Measurements from ENCODE around the gene CFAP77. TPM values are rescaled to one million over a fixed set of nuclear protein-coding genes. Genes with fewer than 3 reads are reported as not detected.

CFAP77 gene
- total and polyA plus RNA-seq, 4 donors, result 4.9 to 12.8 (median 6.2) TPM

DNA sequence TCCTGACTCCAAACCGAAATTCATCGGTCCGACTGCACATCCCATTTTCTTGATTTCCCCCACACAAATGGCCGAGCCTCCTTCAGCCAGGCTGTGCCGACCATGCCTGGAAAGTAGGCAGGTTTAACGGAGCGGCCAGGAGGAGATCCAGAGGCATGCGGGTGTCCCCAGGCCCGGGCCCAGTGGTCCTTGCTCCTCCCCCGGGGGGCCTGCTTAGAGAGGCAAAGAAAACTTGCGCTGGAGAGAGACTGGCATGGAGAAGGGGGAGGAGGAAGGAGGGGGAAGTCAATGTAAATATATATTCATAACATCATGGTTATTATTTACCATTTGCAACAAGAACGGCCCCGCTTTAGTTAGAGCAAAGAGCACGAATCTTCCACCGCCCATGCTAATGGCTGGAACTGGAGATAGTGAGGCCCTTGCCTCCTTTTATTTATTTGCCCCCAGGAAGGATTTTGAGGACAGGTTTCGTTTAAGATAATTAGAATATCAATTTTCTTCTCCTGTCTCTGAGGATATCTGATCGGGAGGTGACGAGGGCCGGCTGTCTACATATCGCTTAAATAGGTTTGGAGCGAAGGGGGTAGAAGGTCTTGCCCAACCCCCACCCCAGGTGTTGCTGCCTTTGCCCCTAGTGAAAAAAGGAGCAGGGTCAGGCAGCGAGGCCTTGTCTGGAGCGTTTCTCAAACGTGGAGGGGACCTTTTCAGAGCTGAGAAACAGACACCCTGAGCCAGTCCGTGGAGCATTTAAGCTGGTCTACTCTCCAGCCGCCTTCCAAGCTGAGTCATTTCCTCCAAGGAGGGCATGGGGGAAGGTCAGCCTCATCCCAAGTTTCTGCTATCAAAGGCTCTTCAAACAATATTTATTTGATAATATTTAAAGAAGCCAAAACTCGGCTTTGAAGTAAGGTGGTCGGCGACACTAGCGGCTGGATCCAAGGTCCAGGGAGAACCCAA lies 174.9 kb downstream of the CFAP77 start:
- no peak overlapping the region for H3K4me3 ChIP-seq
- no peak overlapping the region for H3K9ac ChIP-seq (ENCODE audit: insufficient read depth in 1 of 2, low read length in 2 of 2)
- H3K27me3 ChIP-seq (ENCODE audit: control insufficient read depth in 3 of 3, insufficient read depth in 3 of 3, low read length in 2 of 3), result peaks cover 38 to 85% (median 74%) of the 10 kb centered on the region in 3 donors
- 9% methylated on average over 30 of the region's 30 CpGs for WGBS, 2 donors
- H3K36me3 ChIP-seq (ENCODE audit: control insufficient read depth in 4 of 4, insufficient read depth in 4 of 4, low read length in 4 of 4), result no peaks in the 10 kb centered on the region
- H3K4me1 ChIP-seq (ENCODE audit: control insufficient read depth in 5 of 5, insufficient read depth in 5 of 5, low read length in 5 of 5), result peaks cover 0 to 8% (median 0%) of the 10 kb centered on the region in 5 donors
- DNase-seq (no peak), ATAC-seq (ENCODE audit: insufficient read depth, low FRiP score) (no peak)
- TF ChIP-seq, protein P1, sequence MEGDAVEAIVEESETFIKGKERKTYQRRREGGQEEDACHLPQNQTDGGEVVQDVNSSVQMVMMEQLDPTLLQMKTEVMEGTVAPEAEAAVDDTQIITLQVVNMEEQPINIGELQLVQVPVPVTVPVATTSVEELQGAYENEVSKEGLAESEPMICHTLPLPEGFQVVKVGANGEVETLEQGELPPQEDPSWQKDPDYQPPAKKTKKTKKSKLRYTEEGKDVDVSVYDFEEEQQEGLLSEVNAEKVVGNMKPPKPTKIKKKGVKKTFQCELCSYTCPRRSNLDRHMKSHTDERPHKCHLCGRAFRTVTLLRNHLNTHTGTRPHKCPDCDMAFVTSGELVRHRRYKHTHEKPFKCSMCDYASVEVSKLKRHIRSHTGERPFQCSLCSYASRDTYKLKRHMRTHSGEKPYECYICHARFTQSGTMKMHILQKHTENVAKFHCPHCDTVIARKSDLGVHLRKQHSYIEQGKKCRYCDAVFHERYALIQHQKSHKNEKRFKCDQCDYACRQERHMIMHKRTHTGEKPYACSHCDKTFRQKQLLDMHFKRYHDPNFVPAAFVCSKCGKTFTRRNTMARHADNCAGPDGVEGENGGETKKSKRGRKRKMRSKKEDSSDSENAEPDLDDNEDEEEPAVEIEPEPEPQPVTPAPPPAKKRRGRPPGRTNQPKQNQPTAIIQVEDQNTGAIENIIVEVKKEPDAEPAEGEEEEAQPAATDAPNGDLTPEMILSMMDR (IDR thresholded peaks at IDR 0.05; ENCODE audit: control extremely low read depth, extremely low read depth), result no peak
- no peak overlapping the region for H3K27ac ChIP-seq (ENCODE audit: low read depth in 1 of 2, low read length in 1 of 2)
- peaks cover 0 to 2% (median 0%) of the 10 kb centered on the region in 4 donors for H3K9me3 ChIP-seq (ENCODE audit: control insufficient read depth in 4 of 4, insufficient read depth in 3 of 4, low read length in 3 of 4)

GRCh38 chr9:132585954-132586829 lies 176.2 kb downstream of the CFAP77 start:
- no peak for DNase-seq

GRCh38 chr9:132586830-132587591 lies 177.0 kb downstream of the CFAP77 start:
- H3K9ac ChIP-seq (ENCODE audit: insufficient read depth in 1 of 2, low read length in 2 of 2), result no peak overlapping the region
- H3K4me3 ChIP-seq, result no peak overlapping the region
- no peaks in the 10 kb centered on the region for H3K36me3 ChIP-seq (ENCODE audit: control insufficient read depth in 4 of 4, insufficient read depth in 4 of 4, low read length in 4 of 4)
- TF ChIP-seq, protein P1 (IDR thresholded peaks at IDR 0.05; ENCODE audit: control extremely low read depth, extremely low read depth), result no peak
- 2 to 3% methylated on average over 73 to 74 of the region's 74 CpGs for WGBS, 2 donors
- H3K4me1 ChIP-seq (ENCODE audit: control insufficient read depth in 5 of 5, insufficient read depth in 5 of 5, low read length in 5 of 5), result peaks cover 0 to 6% (median 0%) of the 10 kb centered on the region in 5 donors
- peaks cover 0 to 2% (median 0%) of the 10 kb centered on the region in 4 donors for H3K9me3 ChIP-seq (ENCODE audit: control insufficient read depth in 4 of 4, insufficient read depth in 3 of 4, low read length in 3 of 4)
- no peak for DNase-seq
- H3K27me3 ChIP-seq (ENCODE audit: control insufficient read depth in 3 of 3, insufficient read depth in 3 of 3, low read length in 2 of 3), result peaks cover 27 to 85% (median 78%) of the 10 kb centered on the region in 3 donors
- H3K27ac ChIP-seq (ENCODE audit: low read depth in 1 of 2, low read length in 1 of 2), result no peak overlapping the region
- ATAC-seq (ENCODE audit: insufficient read depth, low FRiP score), result no peak

More at GRCh38 chr9:132585954-132586829, 176.2 kb downstream of the CFAP77 start:
- H3K9ac ChIP-seq (ENCODE audit: insufficient read depth in 1 of 2, low read length in 2 of 2), result no peak overlapping the region
- H3K4me1 ChIP-seq (ENCODE audit: control insufficient read depth in 5 of 5, insufficient read depth in 5 of 5, low read length in 5 of 5), result peaks cover 0 to 8% (median 3%) of the 10 kb centered on the region in 5 donors
- no peaks in the 10 kb centered on the region for H3K36me3 ChIP-seq (ENCODE audit: control insufficient read depth in 4 of 4, insufficient read depth in 4 of 4, low read length in 4 of 4)
- H3K9me3 ChIP-seq (ENCODE audit: control insufficient read depth in 4 of 4, insufficient read depth in 3 of 4, low read length in 3 of 4), result peaks cover 0 to 2% (median 0%) of the 10 kb centered on the region in 4 donors
- no peak overlapping the region for H3K4me3 ChIP-seq
- peaks cover 27 to 84% (median 77%) of the 10 kb centered on the region in 3 donors for H3K27me3 ChIP-seq (ENCODE audit: control insufficient read depth in 3 of 3, insufficient read depth in 3 of 3, low read length in 2 of 3)
- TF ChIP-seq, protein P1 (IDR thresholded peaks at IDR 0.05; ENCODE audit: control extremely low read depth, extremely low read depth), result no peak
- no peak overlapping the region for H3K27ac ChIP-seq (ENCODE audit: low read depth in 1 of 2, low read length in 1 of 2)
- no peak for ATAC-seq (ENCODE audit: insufficient read depth, low FRiP score)
- 5 to 6% methylated on average over 41 to 42 of the region's 42 CpGs for WGBS, 2 donors

Data from lung (tissue), 12 donors.